Ishikawa (cell line): ENCODE measurements around the gene ANKLE2.

Experiments
- CEBPB ChIP-seq: IDR thresholded peaks from 2 replicates; pipeline ENCODE4 v1.6.1; 2012
- CREB1 ChIP-seq: IDR thresholded peaks from 2 replicates; pipeline ENCODE4 v1.6.1; 2012; ENCODE audit warnings: low read depth
- EGR1 ChIP-seq: IDR thresholded peaks from 2 replicates; pipeline ENCODE4 v1.6.1; 2012
- EP300 ChIP-seq: IDR thresholded peaks from 2 replicates; pipeline ENCODE4 v1.6.1; 2012; ENCODE audit warnings: borderline replicate concordance
- FOXM1 ChIP-seq: IDR thresholded peaks from 2 replicates; pipeline ENCODE4 v1.6.1; 2012; ENCODE audit warnings: low read depth, borderline replicate concordance
- MAX ChIP-seq: IDR thresholded peaks from 2 replicates; pipeline ENCODE4 v1.6.1; 2012
- NFIC ChIP-seq: IDR thresholded peaks from 2 replicates; pipeline ENCODE4 v1.6.1; 2012
- RAD21 ChIP-seq: IDR thresholded peaks from 2 replicates; pipeline ENCODE4 v1.6.1; 2012; ENCODE audit warnings: low read depth
- REST ChIP-seq: IDR thresholded peaks from 2 replicates; pipeline ENCODE4 v1.6.1; 2012; ENCODE audit warnings: low read depth, mild to moderate bottlenecking
- TAF1 ChIP-seq: IDR thresholded peaks from 2 replicates; pipeline ENCODE4 v1.6.1; 2012; ENCODE audit warnings: low read depth, mild to moderate bottlenecking
- TCF12 ChIP-seq: IDR thresholded peaks from 2 replicates; pipeline ENCODE4 v1.6.1; 2012; ENCODE audit warnings: low read depth
- TEAD4 ChIP-seq: IDR thresholded peaks from 2 replicates; pipeline ENCODE4 v1.6.1; 2012
- USF1 ChIP-seq: IDR thresholded peaks from 2 replicates; pipeline ENCODE4 v1.6.1; 2012
- YY1 ChIP-seq: IDR thresholded peaks from 2 replicates; pipeline ENCODE4 v1.6.1; 2012; ENCODE audit warnings: low read depth
- ZBTB7A ChIP-seq: IDR thresholded peaks from 2 replicates; pipeline ENCODE4 v1.6.1; 2012; ENCODE audit warnings: low read depth

The ANKLE2 gene

DNA sequence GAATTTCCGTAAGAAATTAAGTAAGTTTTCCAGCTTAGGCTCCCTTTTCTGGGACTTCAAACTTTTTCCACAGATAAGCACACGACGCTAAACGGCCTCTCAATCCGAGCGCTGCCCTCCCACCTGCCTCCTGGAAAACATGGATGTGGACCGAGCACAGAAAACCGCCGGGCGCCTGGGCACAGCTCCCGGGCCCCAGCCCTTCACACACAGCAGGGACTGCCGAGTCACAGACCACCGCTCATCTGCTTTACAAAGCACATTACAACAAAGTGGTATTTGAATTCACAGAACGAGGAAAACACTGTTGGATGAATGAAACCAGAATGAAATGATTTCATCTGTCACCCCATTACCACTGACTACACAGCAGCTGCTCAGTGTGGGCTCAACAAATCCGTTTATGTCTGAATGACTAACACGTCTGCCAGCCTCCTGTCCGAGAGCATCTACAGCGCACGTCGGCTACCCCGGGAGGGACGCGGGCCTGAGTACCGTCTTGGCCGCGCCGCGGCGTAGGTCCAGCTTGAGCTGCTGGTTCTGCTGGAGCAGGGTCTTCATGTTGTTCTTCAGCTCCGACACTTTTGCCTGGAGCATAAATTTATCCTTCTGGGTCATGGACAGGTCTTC lies 13.1 kb upstream of the ANKLE2 start:
- TF ChIP-seq RAD21 = no peak
- no peak for TF ChIP-seq MAX
- no peak for TF ChIP-seq REST
- TF ChIP-seq CREB1 = no peak
- TF ChIP-seq USF1 = no peak
- TF ChIP-seq CEBPB = no peak
- no peak for TF ChIP-seq TCF12
- TF ChIP-seq TEAD4 = no peak
- no peak for TF ChIP-seq YY1
- TF ChIP-seq FOXM1 = no peak
- TF ChIP-seq ZBTB7A = no peak
- TF ChIP-seq EGR1 = no peak
- TF ChIP-seq TAF1 = no peak
- TF ChIP-seq NFIC = no peak
- no peak for TF ChIP-seq EP300

DNA sequence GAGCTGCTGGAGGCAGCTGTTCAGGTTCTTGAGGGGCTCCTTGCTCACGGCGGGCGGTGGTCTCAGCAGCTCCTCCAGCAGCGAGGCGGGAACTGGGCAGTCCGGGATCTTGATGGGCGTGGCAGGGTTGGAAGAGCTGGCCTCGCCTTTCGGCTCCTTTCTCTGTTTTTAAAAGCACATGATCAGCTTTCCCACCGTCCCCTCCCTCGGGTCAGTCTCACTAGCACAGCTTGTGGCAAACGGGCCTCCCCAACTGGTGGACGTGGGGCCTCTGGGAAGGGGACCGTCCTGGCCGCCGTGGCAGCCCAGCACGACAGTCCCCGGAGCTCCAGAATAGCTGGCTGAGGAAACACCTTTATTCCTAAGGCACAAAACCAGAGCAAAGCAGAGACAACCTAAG lies 12.5 kb upstream of the ANKLE2 start:
- TF ChIP-seq CEBPB (no peak), TAF1 (no peak), YY1 (no peak), NFIC (no peak), TCF12 (no peak)

DNA sequence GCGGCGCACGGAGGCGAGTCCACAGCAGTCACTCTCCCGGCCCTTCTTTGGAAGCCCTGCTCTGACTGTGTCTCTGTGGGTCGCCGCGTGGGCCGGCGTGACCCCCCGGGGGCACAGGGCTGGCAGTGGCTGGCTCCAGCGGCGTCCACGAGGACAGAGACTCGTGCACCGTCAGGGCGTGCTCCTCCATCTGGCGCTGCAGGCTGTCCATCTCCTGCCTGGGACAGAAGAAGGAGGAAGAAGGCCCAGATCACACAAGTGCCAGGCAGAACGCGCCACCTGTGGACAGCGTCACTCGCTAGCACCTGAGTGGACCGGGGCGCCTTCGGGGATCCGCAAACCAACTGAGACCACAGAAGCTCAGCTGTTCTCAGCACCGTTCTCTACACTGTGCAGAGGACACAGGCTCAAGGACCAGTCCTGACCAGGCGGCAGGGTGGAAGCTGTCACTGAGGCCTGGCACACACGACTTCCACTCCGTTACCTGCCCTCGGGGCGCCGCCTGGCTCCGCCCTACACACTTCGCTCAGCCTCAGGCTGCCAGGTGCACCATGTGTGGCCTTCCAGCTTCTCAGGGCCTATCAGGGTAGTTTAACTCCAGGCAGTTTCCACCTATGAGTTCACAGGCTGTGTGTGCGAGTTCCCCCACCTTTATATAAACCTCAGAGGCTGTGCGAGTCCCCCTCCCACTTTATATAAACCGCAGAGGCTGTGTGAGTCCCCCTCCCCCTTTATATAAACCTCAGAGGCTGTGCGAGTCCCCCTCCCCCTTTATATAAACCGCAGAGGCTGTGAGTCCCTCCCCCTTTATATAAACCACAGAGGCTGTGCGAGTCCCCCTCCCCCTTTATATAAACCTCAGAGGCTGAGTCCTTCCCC lies 11.7 kb upstream of the ANKLE2 start:
- TF ChIP-seq ZBTB7A (no peak), TCF12 (no peak), REST (no peak), NFIC (no peak), CEBPB (no peak), EP300 (no peak), USF1 (no peak), TEAD4 (no peak), MAX (no peak), FOXM1 (no peak), RAD21 (no peak), EGR1 (no peak), YY1 (no peak), TAF1 (no peak)

DNA sequence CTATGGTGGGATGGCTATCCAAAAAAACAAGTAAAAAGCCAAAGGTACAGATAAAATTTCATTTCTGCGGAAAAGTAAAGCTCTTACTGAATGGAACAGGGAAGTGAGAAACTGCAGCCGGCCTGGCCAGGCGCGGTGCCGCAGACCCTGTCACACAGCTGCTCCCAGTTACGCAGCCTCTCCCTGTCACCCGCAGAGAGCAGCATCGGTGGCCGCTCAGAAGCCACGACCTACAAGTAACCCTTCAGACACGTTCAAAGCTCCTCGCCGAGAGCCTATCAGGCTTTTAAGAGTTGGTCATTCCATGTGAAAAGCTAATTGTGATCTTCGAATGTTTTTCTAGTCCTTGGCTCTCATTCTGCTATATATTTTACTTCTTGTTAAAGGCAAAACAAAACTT lies 11.0 kb upstream of the ANKLE2 start:
- TF ChIP-seq CEBPB (no peak), TCF12 (no peak), USF1 (no peak), MAX (no peak), NFIC (no peak), TEAD4 (no peak), REST (no peak), ZBTB7A (no peak), FOXM1 (no peak), CREB1 (no peak), TAF1 (no peak), EGR1 (no peak), YY1 (no peak)
